ENCODE results near the gene TRIM8. TPM values are rescaled to one million over a fixed set of nuclear protein-coding genes. Genes with fewer than 3 reads are reported as not detected.

The TRIM8 gene
- total RNA-seq, 2 experiments from 2014 or later: 46.8 to 50.3 TPM

DNA sequence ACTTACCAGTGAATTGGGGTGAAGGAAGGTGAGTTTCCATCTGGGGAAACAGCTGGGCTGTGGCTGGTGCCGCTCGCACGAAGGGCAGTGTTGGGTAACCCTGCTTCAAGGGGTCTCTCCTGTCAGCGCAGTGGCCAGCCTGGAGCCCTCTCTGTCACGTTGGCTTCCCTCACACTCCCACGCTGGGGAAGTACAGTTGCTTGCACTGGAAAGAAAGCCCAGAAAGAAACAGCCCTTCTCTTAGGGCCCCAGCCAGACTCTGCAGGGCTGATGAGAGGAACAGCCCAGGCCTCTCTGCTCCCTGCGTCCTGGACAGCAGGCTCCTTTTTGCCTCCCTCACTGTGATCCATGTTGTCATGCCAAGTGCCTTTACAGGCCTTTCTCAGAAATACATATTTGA is 40.3 kb upstream of the TRIM8 start:
- no peaks in the 10 kb centered on the region for H3K27me3 Mint-ChIP-seq
- peaks cover 6% of the 10 kb centered on the region for H3K36me3 Mint-ChIP-seq
- peaks cover 14% of the 10 kb centered on the region for H3K4me1 Mint-ChIP-seq (ENCODE audit: low read depth)
- no peak for DNase-seq
- intact Hi-C loops (cut with micrococcal nuclease): no loop called here
- no peak overlapping the region for H3K27ac Mint-ChIP-seq
- no peaks in the 10 kb centered on the region for H3K9me3 Mint-ChIP-seq
- CTCF ChIA-PET: no interaction called here
- H3K4me3 Mint-ChIP-seq: no peak overlapping the region
- POLR2A ChIA-PET: no interaction called here

DNA sequence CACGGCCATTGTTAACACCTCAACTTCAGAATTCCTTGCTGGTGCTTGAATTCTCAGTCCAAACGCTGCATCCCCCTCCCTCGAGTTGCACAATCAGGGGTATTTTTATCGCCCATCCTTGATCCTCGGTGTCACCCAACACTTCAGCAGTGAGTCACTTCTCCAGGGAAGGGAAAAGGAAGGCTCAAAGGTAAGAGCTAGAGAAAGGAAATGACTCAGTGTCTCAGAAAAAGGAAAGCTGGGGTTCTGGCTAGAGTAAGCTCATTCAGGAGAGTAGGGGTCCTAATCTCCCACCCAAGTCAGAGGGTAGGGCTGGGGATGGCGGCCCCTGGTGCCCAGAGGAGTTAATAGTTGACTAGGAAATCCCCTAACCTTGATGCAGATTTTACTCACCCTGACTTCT is 39.8 kb upstream of the TRIM8 start:
- Mint-ChIP-seq H3K27me3 (no peaks in the 10 kb centered on the region), H3K27ac (no peak overlapping the region), H3K4me3 (no peak overlapping the region), H3K36me3 (peaks cover 3% of the 10 kb centered on the region), H3K9me3 (no peaks in the 10 kb centered on the region), H3K4me1 (ENCODE audit: low read depth) (peaks cover 19% of the 10 kb centered on the region)
- intact Hi-C loops (cut with micrococcal nuclease): no loop called here
- no peak for DNase-seq
- ChIA-PET CTCF (interaction anchor here (1.2 kb wide), 1 partner anchor 20 kb away, joined by 3 read pairs; no protein-coding TSS in a partner anchor), POLR2A (no interaction called here)

DNA sequence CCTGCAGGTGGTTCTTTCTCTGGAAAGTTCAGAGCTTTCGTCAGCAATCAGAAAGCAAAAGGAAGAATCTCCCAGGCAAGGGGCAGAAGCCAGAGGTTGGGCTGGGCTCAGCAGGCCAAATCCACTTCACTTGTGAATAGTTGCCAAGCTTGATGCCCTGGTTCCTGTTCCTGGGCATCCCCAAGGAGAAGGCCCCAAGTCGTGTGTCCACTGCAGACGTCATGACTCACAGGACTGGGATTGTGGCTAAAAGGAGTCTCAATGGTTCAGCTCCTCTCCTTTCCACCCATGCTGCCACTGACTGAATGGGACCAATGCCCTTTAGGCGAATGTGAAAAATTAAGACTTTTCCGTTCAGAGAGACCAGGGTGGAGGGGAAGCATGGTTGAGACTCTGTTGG is 38.6 kb upstream of the TRIM8 start:
- no peak for DNase-seq
- Mint-ChIP-seq H3K27ac (no peak overlapping the region), H3K4me3 (no peak overlapping the region), H3K9me3 (no peaks in the 10 kb centered on the region), H3K4me1 (ENCODE audit: low read depth) (peaks cover 25% of the 10 kb centered on the region), H3K27me3 (no peaks in the 10 kb centered on the region), H3K36me3 (peaks cover 3% of the 10 kb centered on the region)
- intact Hi-C loops (cut with micrococcal nuclease): no loop called here
- ChIA-PET POLR2A (no interaction called here), CTCF (interaction anchor here (1.2 kb wide), 1 partner anchor 22 kb away, joined by 3 read pairs; no protein-coding TSS in a partner anchor)

DNA sequence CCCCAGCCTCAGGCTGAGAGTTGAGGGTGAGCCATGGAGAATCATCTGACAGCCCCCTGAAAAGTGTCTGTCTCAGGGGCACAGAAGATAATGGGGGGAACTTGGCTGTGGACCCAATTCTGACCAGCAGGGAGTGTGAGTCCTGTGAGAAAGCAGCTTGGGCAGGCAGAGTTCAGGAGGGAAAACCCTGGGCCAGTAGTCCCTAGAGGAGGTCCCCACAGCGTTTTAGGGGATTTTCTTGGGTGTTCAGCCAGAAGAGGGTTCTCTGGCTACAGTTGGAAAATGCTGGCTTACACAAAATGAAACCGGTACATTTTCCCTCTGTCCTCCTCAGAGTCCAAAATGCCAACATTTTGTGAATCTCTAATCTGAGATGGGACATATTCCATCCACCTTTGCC is 35.8 kb upstream of the TRIM8 start:
- Mint-ChIP-seq H3K27ac (peak overlapping the region; percentile 33), H3K27me3 (no peaks in the 10 kb centered on the region), H3K4me1 (ENCODE audit: low read depth) (peaks cover 52% of the 10 kb centered on the region), H3K36me3 (peaks cover 3% of the 10 kb centered on the region), H3K4me3 (no peak overlapping the region), H3K9me3 (no peaks in the 10 kb centered on the region)
- ChIA-PET POLR2A (no interaction called here), CTCF (interaction anchor here (0.9 kb wide), 1 partner anchor 37 kb away, joined by 3 read pairs; no protein-coding TSS in a partner anchor)
- intact Hi-C loops (cut with micrococcal nuclease): no loop called here
- no peak for DNase-seq

DNA sequence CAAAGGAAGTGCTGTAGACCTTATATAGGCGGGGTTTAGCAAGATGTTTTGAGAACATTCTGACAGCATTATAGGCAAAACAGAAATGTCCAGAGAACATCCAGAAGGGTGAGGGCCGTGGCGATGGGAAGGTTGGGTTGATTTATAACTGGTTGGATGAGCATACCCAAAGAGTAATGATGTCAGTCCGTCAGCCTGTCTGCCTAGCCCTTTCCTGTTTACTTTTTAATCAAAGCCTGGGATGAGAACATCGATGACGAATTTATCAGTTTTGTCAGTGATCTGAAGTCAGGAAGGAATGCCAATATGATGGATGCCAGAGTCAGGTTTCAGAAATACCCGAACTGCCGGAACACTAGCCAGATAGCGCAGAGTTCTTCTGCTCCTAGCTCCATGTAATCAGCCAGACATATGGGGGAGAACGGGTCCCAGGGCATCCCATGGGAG is 33.8 kb upstream of the TRIM8 start:
- ChIA-PET POLR2A (interaction anchor here (1.4 kb wide), 1 partner anchor 32 kb away, joined by 3 read pairs; no protein-coding TSS in a partner anchor), CTCF (no interaction called here)
- Mint-ChIP-seq H3K27me3 (no peaks in the 10 kb centered on the region), H3K4me1 (ENCODE audit: low read depth) (peaks cover 47% of the 10 kb centered on the region), H3K27ac (peak overlapping the region; percentile 5), H3K9me3 (no peaks in the 10 kb centered on the region), H3K4me3 (no peak overlapping the region), H3K36me3 (no peaks in the 10 kb centered on the region)
- intact Hi-C loops (cut with micrococcal nuclease): no loop called here
- no peak for DNase-seq

DNA sequence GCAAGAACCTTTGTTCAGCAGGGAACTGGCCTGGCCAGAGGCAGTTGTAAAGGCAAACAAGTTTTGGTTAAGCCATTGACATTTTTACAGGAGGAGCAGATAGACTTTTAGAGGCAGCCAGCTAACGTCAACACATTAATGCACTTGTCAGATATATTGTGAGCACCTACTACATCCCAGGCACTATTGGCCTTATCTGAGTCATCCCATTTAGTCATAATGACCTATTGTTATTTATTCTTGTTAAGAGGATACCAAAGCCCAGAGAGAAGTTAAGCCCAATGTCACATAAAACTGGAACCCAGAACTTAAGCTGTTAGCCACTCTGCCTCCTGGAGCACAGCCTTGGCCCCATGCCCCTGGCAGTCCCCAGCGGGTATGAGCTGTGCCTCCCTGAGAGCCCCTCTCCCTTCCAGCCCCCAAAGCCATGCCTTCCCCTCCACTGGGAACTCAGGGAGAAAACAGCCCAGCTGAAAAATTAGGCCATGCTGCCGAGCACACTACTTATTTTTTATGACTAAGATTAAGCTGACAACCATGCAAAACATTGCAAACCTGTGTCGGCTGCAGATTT is 32.7 kb upstream of the TRIM8 start:
- H3K27me3 Mint-ChIP-seq: no peaks in the 10 kb centered on the region
- ChIA-PET POLR2A (interaction anchor here (0.7 to 1.7 kb wide), 4 partner anchors 19 to 33 kb away, joined by 3 to 13 read pairs (median 4); partner anchors contain the start of gene TRIM8), CTCF (interaction anchor here (0.7 to 1.8 kb wide), 5 partner anchors 15 to 260 kb away, joined by 3 to 9 read pairs (median 3); partner anchors contain the start of gene ACTR1A)
- peak overlapping the region; percentile 92 for H3K27ac Mint-ChIP-seq
- no peak for DNase-seq
- no peaks in the 10 kb centered on the region for H3K36me3 Mint-ChIP-seq
- H3K9me3 Mint-ChIP-seq: no peaks in the 10 kb centered on the region
- H3K4me3 Mint-ChIP-seq: no peak overlapping the region
- H3K4me1 Mint-ChIP-seq (ENCODE audit: low read depth): peaks cover 47% of the 10 kb centered on the region
- intact Hi-C loops (cut with micrococcal nuclease): no loop called here

DNA sequence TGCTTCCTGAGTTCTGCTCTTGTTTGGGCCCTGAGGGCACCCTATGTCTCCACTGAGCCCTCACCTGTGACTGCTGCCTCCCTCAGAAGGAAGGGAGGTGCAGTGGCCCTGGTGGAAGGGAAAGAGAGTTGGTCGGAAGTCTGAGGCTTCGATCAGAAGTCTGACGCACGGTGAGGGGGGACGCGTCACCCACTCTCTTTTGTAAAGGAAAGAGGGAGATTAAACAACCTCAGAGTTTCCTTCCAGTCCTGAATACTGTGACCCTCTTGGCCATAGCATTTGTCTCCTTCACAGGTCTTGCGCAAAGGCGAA is 31.4 kb upstream of the TRIM8 start:
- ChIA-PET CTCF (interaction anchor here (0.6 to 1.8 kb wide), 4 partner anchors 14 to 100 kb away, joined by 3 to 9 read pairs (median 5); no protein-coding TSS in a partner anchor), POLR2A (interaction anchor here (0.6 to 1.7 kb wide), 4 partner anchors 23 to 457 kb away, joined by 3 to 13 read pairs (median 3); partner anchors contain the start of gene TRIM8)
- peaks cover 1% of the 10 kb centered on the region for H3K36me3 Mint-ChIP-seq
- peak; percentile 70 for DNase-seq
- H3K4me1 Mint-ChIP-seq (ENCODE audit: low read depth): peaks cover 47% of the 10 kb centered on the region
- H3K27ac Mint-ChIP-seq: peak overlapping the region; percentile 92
- no peaks in the 10 kb centered on the region for H3K9me3 Mint-ChIP-seq
- H3K4me3 Mint-ChIP-seq: no peak overlapping the region
- intact Hi-C loops (cut with micrococcal nuclease): loop anchor here (1.0 kb wide), 1 partner anchor 33 kb away; no protein-coding TSS in a partner anchor
- H3K27me3 Mint-ChIP-seq: no peaks in the 10 kb centered on the region

DNA sequence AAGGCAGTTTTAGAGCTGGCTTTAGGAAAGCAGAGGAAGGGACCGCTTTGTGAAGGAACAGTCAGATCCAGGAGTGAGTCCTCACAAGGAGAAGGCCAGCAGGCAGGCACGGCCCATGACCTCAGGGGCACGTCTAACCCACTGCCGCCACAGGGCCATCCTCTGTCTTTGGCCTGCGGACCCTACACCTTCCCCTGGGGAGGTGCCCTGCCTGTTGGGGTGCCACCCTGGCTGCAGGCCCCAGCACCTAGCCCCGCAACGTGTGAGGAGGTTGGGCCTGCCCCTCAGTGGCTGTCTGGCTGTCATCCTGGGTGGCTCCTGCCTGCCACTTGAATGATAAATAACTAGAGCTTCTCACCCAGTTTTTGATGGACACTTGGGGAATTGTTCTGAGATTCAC is 31.0 kb upstream of the TRIM8 start:
- CTCF ChIA-PET: interaction anchor here (0.6 to 1.8 kb wide), 4 partner anchors 14 to 100 kb away, joined by 3 to 9 read pairs (median 5); no protein-coding TSS in a partner anchor

DNA sequence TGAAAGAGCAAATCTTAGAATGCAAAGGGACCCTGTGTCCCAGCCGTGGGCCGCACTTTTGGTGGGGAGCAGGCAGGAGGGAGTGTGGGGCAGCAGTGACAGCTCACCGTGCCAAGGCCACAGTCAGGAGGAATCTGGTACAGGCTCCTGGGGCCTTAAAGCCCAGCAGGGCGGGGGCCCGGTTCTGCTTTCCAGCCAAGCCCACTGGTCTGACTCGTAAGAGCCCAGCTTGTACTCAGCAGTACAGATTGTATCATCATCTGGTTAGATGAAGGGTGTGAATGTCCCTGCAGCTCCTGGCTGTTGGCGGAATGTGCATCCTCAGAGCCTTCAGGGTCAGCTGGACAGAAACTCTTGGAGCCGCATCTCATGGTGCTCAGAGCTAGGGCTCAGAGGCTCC is 30.5 kb upstream of the TRIM8 start:
- POLR2A ChIA-PET: no interaction called here
- no peaks in the 10 kb centered on the region for H3K9me3 Mint-ChIP-seq
- H3K36me3 Mint-ChIP-seq: peaks cover 1% of the 10 kb centered on the region
- DNase-seq: no peak
- intact Hi-C loops (cut with micrococcal nuclease): loop anchor here (1.0 kb wide), 1 partner anchor 33 kb away; no protein-coding TSS in a partner anchor
- CTCF ChIA-PET: interaction anchor here (1.1 to 1.2 kb wide), 2 partner anchors 13 to 99 kb away, joined by 3 to 4 read pairs; no protein-coding TSS in a partner anchor
- no peak overlapping the region for H3K4me3 Mint-ChIP-seq
- H3K27me3 Mint-ChIP-seq: no peaks in the 10 kb centered on the region
- peak overlapping the region; percentile 92 for H3K27ac Mint-ChIP-seq
- peaks cover 41% of the 10 kb centered on the region for H3K4me1 Mint-ChIP-seq (ENCODE audit: low read depth)

More for the DNA sequence above, 31.0 kb upstream of the TRIM8 start:
- peaks cover 1% of the 10 kb centered on the region for H3K36me3 Mint-ChIP-seq
- intact Hi-C loops (cut with micrococcal nuclease): loop anchor here (1.0 kb wide), 1 partner anchor 33 kb away; no protein-coding TSS in a partner anchor
- no peaks in the 10 kb centered on the region for H3K9me3 Mint-ChIP-seq
- POLR2A ChIA-PET: interaction anchor here (1.3 kb wide), 1 partner anchor 22 kb away, joined by 3 read pairs; no protein-coding TSS in a partner anchor
- H3K27me3 Mint-ChIP-seq: no peaks in the 10 kb centered on the region
- H3K4me1 Mint-ChIP-seq (ENCODE audit: low read depth): peaks cover 44% of the 10 kb centered on the region
- DNase-seq: no peak
- H3K4me3 Mint-ChIP-seq: no peak overlapping the region
- H3K27ac Mint-ChIP-seq: peak overlapping the region; percentile 92

DNA sequence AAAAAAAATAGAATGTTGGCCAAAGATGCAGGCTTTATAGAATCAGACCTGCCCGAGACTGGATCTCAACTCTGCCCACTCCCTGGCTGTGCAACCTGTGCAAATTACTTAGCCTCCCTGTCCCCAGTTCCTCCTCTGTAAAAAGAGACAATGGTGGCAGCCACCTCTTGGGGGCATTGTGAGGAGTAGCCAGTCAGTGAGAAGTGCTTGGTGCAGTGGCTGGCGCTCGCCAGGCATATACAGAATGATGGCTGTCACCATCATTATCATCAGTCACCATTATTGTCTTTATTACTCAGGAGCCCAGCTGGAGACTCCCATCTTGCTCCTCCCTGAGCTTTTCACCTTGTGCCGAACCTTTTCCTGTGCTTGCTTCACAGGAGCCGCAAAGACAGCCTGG is 29.4 kb upstream of the TRIM8 start:
- CTCF ChIA-PET: interaction anchor here (0.8 to 1.8 kb wide), 6 partner anchors 9 to 55 kb away, joined by 3 to 6 read pairs (median 4); partner anchors contain the start of gene TRIM8
- no peak overlapping the region for H3K27ac Mint-ChIP-seq
- no peaks in the 10 kb centered on the region for H3K9me3 Mint-ChIP-seq
- intact Hi-C loops (cut with micrococcal nuclease): no loop called here
- H3K36me3 Mint-ChIP-seq: peaks cover 1% of the 10 kb centered on the region
- no peak for DNase-seq
- peaks cover 33% of the 10 kb centered on the region for H3K4me1 Mint-ChIP-seq (ENCODE audit: low read depth)
- POLR2A ChIA-PET: no interaction called here
- H3K27me3 Mint-ChIP-seq: no peaks in the 10 kb centered on the region
- no peak overlapping the region for H3K4me3 Mint-ChIP-seq

DNA sequence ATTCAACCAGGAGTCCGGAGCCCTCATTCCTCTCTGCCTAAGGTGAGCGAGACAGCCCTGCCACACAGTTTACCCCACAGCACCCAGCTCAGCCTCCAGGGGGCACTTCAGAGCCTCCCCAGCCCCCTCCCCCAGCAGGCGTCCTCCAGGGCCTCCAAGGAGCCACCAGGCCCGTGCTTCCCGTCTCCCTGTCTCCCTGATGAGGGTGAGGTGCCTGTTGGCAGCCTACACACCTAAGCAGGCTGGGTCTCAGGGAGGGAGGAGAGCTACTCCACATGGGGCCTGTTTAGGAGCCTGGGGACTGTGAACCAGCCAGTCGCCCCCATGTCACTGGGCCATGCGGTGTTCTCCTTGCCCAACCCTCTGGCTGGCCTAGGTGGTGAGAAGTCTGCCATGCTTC is 28.9 kb upstream of the TRIM8 start:
- no peaks in the 10 kb centered on the region for H3K27me3 Mint-ChIP-seq
- POLR2A ChIA-PET: interaction anchor here (1.1 kb wide), 1 partner anchor 29 kb away, joined by 5 read pairs; no protein-coding TSS in a partner anchor
- no peak overlapping the region for H3K27ac Mint-ChIP-seq
- no peak overlapping the region for H3K4me3 Mint-ChIP-seq
- CTCF ChIA-PET: interaction anchor here (0.6 to 1.8 kb wide), 8 partner anchors 9 to 177 kb away, joined by 3 to 6 read pairs (median 3); partner anchors contain the start of gene TRIM8
- no peaks in the 10 kb centered on the region for H3K9me3 Mint-ChIP-seq
- H3K4me1 Mint-ChIP-seq (ENCODE audit: low read depth): peaks cover 32% of the 10 kb centered on the region
- peak; percentile 54 for DNase-seq
- H3K36me3 Mint-ChIP-seq: peaks cover 1% of the 10 kb centered on the region
- intact Hi-C loops (cut with micrococcal nuclease): no loop called here

DNA sequence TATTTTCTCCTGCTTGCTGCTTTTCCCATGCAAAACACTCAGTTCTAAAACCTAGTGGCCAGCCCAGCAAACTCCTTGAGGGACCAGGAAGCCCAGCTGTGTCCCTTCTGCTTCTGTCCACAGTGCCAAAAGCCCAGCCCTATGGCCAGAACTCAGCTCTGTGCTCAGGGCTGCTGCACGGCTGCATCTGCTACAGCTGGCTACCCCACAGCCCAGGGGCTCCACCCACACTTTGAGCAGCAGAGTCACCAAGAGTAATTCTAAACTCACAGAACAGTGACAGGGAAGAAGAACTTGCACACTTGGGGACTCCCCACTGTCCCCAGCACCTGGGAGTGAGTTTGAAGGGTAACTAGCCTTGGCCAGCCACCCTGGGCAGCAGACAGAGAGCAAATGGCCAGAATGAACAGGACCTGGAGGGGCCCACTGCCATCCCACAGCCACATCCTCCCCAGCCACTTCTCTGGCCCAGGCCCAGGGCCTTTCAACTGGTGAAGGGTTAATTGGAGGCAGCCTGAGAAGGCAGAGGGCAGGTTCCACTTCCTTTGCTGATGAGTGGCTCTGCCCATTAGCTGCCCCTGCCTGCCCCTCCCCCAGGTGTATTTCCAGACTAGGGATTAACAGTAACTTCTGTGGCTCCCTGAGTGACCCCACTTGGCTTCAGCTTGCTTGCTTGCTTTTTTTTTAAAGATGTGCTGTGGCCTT is 28.1 kb upstream of the TRIM8 start:
- Mint-ChIP-seq H3K27me3 (no peaks in the 10 kb centered on the region), H3K4me1 (ENCODE audit: low read depth) (peaks cover 30% of the 10 kb centered on the region), H3K27ac (peak overlapping the region; percentile 23), H3K9me3 (no peaks in the 10 kb centered on the region), H3K4me3 (no peak overlapping the region), H3K36me3 (peaks cover 1% of the 10 kb centered on the region)
- intact Hi-C loops (cut with micrococcal nuclease): no loop called here
- DNase-seq: no peak
- CTCF ChIA-PET: interaction anchor here (0.7 to 1.8 kb wide), 4 partner anchors 10 to 58 kb away, joined by 3 to 5 read pairs (median 3); partner anchors contain the start of gene TRIM8
- POLR2A ChIA-PET: interaction anchor here (1.1 kb wide), 1 partner anchor 29 kb away, joined by 5 read pairs; no protein-coding TSS in a partner anchor

All from activated CD4-positive, alpha-beta memory T cell treated with anti-CD3 and anti-CD28 coated beads for 36 hours (primary cell).